ENCODE data around the gene ENO2.
"Not testable (repeated sequence)": the region's sequence is repeated elsewhere in the genome, so short reads cannot be mapped to it uniquely, and the experiment has no call there.

ENO2 gene

GRCh38 chr12:6914246-6914946 is at the start of gene ENO2:
Gene ENO2 (plus strand): TSS chr12:6914580. CDS start chr12:6915833, 1,253 bp downstream.
- peak; percentile 88 for DNase-seq

DNA sequence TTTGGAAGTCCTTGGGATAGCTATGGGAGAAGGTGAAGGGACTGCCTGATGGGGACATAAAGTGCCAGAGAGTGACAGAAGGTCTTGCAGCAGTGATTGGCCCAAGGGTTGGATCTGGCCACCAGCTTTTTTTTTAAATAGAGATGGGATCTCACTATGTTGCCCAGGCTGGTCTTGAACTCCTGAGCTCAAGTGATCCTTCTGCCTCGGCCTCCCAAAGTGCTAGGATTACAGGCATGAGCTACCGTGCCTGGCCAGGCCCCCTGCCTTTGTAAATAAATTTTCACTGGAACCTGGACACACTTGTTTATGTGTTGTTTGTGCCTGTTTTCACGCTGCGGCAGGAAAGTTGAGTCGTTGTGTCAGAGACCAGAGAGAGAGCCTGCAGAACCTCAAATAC is 49.1 kb upstream of the ENO2 start:
- DNase-seq = not testable (repeated sequence)

GRCh38 chr12:6866163-6866919 is 48.0 kb upstream of the ENO2 start:
- DNase-seq = no peak

DNA sequence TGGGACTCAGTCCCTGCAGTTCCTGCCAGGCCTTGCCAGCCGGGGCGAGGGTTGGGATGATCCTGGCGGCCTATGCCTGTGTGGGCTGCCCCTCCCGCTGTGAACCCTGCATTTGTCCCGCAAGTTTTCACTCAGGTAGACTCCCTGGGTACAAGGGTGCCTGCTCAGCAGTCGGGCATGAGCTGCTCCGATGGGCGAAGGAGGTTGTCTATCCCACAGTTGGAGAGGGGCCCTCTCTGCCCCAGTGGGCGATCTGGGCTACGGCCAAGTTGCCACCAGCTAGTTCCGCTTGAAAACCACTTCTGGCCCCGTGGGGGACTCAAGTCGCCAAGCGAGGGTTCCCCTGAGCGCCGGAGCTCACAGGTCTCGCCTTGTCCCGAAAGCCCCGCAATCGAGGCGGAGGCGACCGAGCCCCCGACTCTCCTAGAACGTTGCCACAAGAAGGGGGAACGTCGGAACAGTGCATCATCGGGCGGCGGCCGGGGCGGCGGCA is 47.4 kb upstream of the ENO2 start:
- DNase-seq = no peak

- DNase-seq = peak; percentile 89
These were observed 46.8 kb upstream of the ENO2 start, which contains the start of gene TPI1 for GRCh38 chr12:6867413-6868210. Gene TPI1 (plus strand): TSS chr12:6867531. CDS start chr12:6867567, 36 bp downstream.

DNA sequence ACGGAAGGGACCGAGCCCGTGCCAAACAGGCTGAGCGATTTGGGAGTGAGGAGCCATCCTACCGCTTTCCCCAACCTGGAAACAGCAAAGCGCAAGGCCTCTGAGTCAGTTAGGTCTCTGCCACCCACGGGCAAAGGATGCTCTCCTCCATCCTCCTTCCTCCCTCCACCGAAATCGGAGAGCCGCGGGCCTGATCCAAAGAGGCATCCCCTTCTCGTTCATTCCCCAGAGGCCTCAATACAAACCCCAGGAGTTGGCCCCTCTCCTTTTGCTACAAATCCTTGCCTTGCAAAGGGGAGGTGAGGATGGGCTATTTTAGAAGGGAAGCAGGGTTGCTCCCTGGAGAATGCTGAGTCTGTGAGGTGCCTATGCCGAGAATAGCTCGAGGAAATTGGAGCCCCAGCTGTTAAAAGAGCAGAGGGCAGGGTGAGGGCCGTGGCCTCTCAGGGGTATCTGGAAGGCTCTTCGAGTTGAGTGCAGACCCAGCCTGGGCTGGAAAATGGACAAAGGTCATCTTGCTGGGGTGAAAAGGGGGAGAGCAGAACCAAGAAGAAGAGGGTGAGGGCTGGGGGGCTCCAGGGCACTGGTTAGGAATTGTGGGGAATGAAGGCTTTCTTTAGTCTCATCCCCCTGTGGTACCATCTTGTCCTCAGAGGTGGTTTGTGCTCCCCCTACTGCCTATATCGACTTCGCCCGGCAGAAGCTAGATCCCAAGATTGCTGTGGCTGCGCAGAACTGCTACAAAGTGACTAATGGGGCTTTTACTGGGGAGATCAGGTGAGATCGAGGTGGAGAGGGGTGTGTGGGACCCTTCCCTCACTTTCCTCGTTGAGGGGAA is 46.0 kb upstream of the ENO2 start:
- DNase-seq = peak; percentile 27

DNA sequence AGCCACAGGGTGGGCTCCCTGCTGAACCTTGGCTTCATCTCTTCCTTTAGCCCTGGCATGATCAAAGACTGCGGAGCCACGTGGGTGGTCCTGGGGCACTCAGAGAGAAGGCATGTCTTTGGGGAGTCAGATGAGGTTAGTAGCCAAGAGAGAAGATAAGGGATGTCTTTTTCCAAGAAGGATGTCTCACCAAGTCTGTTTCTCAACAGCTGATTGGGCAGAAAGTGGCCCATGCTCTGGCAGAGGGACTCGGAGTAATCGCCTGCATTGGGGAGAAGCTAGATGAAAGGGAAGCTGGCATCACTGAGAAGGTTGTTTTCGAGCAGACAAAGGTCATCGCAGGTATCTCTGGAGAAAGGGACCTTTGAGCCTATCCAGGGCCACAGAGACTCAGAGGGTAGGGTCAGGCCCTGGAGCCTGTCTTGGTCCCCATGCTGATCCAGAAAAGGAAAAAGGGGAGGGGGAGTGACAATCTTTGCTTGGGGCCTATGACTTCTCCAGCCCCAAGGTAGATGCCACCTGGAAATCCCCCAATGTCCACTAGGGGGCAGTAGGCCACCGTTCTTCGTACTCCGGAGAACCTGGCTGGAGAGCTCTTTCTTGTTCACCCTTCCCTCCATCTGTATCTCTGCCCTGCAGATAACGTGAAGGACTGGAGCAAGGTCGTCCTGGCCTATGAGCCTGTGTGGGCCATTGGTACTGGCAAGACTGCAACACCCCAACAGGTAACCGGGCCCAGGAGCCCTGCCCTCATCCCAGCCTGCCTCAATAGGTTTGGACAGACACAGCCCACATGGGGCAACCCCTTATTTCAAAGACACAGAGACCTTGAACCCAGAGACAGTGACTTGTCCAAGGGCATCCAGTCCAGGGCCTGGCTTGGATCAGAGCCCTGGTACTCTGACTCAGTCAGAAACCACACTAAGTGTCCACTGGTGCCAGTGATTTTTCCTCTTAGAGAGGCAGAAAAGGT is 45.0 kb upstream of the ENO2 start:
- peak; percentile 90 for DNase-seq

- DNase-seq = not testable (repeated sequence)
These were observed 44.1 kb upstream of the ENO2 start for GRCh38 chr12:6870304-6870703.

DNA sequence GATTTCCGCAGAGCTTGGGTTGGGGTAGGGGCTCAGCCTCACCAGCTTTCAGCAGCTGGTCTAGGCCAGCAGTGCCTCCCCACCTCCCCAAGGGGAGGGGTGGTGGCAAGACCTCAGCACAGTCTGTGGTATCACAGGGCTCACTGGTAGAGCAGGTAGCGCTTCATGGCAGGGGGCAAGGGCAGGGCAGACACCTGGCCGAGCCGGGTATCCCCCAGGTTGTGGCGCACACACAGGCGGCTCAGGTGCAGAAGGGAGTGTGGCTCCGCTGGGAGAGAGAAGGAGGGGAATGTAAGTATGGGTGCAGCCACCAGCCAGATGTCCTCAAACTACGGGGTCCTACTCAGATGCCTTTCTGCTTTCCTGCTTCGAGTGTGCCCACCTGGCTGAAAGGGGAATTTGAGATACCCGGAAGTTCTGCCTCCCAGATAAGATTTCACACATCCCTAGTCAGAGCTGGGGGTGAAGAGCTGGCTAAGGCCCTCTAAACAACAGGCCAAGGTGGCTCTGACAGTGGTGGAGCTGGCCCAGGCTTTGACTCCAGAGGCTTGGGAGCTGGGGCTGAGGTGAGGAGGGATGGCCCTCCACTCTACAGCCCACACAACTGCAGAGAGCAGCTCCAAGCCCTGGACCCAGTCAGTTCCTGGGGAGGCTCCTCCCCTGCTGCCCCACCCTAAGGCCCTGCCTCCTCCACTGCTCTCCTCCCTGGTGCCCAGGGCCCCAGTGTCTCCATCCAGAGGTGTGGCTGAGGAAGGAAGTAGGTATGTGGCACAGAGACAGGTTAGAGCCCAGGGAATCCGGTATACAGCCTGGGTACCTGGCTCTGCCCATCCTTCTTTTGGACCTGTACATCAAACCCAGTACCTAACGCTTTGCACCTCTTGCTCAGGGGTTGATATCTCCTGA is 43.1 kb upstream of the ENO2 start:
- peak; percentile 46 for DNase-seq

DNA sequence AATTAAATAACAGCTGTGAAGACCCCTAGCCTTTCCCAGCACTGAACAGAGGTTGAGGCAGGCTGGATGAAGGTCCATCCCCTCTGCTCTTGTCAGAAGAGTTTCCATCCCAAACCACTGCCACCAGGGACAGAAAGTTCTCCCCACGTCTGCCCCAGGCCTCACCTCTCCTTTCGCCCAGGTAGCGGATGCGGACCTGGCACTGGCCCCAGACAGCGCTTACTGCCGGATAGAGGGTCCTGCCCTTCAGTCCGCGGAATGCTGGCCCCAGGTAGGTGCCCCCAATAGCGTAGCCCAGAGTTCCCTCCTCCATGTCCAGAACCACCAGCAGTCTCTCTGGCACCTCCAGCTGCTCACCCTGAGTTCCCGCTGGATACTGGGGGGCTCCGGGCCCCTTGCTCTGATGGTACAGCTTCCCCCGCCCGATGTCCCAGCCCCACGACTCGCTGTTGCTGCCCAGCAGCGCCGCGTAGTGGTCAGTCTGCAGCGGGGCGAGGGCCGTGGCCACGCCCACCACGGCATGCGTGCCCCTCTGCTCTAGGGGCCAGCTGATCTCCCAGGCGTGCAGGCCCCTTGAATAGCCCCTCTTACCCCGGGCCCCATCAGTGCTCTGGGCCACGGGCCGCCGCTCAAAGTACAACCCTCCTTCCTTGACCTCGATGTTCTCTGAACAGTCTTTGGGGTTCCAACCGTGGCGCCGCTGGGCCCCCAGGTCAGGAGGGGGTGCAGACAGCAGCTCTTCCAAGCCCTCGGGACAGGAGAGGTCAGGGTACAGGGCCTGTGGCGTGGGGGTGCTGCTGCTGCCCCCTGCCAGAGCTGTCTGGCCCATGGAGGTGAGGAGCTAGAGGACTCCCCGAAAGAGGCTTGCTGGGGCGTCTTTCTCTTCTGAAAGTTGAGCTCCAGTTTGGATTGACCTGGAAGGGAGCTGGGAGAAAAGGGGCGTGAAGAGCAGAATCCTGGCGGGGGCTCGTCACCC is 42.0 kb upstream of the ENO2 start:
- peak; percentile 86 for DNase-seq

- DNase-seq = peak; percentile 98
These were observed 41.0 kb upstream of the ENO2 start, which contains the start of gene SPSB2 for GRCh38 chr12:6873094-6874014. Gene SPSB2 (minus strand): TSS chr12:6873303. CDS start chr12:6872901, 402 bp downstream.

GRCh38 chr12:6874015-6874368 is 40.4 kb upstream of the ENO2 start:
- not testable (repeated sequence) for DNase-seq

DNA sequence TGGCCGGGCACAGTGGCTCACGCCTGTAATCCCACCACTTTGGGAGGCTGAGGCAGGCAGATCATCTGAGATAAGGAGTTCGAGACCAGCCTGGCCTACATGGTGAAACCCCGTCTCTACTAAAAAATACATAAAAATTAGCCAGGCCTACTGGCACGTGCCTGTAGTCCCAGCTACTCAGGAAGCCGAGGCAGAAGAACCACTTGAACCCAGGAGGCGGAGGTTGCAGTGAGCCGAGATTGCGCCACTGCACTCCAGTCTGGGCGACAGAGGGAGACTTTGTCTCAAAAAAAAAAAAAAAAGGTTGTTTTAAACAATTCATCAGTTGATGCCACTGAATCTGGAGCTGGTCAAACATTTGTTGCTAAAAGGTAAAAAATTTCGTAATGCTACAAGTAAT is 34.6 kb upstream of the ENO2 start:
- not testable (repeated sequence) for DNase-seq

DNA sequence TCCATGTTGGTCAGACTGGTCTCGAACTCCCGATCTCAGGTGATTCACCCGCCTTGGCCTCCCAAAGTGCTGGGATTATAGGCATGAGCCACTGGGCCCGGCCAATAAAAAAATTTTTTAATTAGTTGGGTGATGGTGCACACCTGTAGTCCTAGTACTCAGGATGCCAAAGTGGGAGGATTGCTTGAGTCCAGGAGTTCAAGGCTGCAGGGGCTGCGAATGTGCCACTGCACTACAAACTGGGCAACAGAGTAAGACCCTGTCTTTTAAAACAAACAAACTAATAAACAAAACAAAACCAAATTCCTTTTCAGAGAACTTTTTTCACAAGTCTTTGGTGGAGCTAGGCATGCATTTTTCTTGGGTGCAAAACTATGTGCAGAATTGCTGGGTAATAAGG is 31.1 kb upstream of the ENO2 start:
- no peak for DNase-seq

DNA sequence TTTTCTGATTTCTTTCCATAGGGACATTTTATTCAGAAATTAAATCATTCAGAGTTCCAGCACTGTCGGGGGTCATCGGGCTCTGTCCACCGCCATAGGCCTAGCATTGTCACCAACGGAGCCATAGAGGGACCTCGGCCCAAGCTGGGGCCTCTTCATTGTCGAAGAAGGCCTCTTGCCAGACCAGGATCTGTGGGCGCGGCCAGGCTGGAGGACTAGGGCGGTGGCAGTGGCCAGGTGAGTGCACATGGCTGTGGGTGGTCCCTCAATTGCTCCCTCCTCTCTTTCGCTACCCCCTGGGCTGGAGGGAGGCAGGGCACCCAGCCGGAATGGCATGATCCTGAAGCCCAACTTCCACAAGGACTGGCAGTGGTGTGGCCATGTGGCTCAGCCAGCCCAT is 30.7 kb upstream of the ENO2 start:
- DNase-seq = no peak

DNA sequence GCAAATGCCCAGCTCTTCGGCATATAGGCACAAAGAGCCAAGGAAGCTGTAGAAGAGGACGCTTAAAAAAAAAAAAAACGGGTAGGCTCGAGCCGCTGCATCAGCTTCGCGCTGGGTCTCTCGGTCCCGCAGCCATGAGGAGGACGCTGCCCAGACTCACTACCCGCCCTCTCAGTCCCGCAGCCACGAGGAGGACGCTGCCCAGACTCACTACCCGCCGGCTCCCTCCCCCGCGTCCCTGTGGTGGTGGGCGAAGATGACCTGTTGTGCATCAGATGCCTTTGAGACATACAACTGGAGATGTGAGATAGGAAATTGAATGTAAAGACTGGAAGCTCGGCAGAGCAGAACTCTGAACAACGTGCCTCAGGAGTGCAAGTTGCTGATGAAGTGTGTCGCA is 29.8 kb upstream of the ENO2 start:
- DNase-seq = no peak

- DNase-seq = not testable (repeated sequence)
These were observed 28.0 kb upstream of the ENO2 start for GRCh38 chr12:6886206-6886999.
